Measurements from ENCODE around the gene FLOT1. TPM values are rescaled to one million over a fixed set of nuclear protein-coding genes. Genes with fewer than 3 reads are reported as not detected.

Gene FLOT1
- total and polyA plus RNA-seq, 9 of the 15 experiments (the other 6 are each of a cell fraction or from before 2014, with no cell fraction given): 11.7 to 149 (median 118) TPM

- no peak for TF ChIP-seq KDM5B (IDR thresholded peaks at IDR 0.05; ENCODE audit: insufficient replicate concordance, low read depth, low read length)
- TF ChIP-seq ZNF146 (CRISPR knock-in tag; IDR thresholded peaks at IDR 0.05; ENCODE audit: unreplicated experiment): no peak
- TF ChIP-seq THRB (CRISPR knock-in tag; conservative IDR thresholded peaks at IDR 0.05): no peak
- no peak for TF ChIP-seq FOXP4 (CRISPR knock-in tag; IDR thresholded peaks at IDR 0.05; ENCODE audit: borderline replicate concordance)
- peak; percentile 91 for TF ChIP-seq TOE1 (IDR thresholded peaks at IDR 0.05; ENCODE audit: borderline replicate concordance)
- TF ChIP-seq TOE1 (CRISPR knock-in tag; IDR thresholded peaks at IDR 0.05; ENCODE audit: borderline replicate concordance, low read depth): no peak
- no peak for TF ChIP-seq ZC3H4 (CRISPR knock-in tag; IDR thresholded peaks at IDR 0.05; ENCODE audit: borderline replicate concordance)
- no peak for TF ChIP-seq ZNF274 (IDR thresholded peaks at IDR 0.05; ENCODE audit: borderline replicate concordance, low read depth, low read length)
- no peak for TF ChIP-seq RFX7 (CRISPR knock-in tag; IDR thresholded peaks at IDR 0.05)
- TF ChIP-seq ETV1 (tag; conservative IDR thresholded peaks at IDR 0.05; ENCODE audit: low read depth): peak; percentile 96
- TF ChIP-seq HCFC1 (IDR thresholded peaks at IDR 0.05; ENCODE audit: low read depth, low read length): no peak
- no peak for TF ChIP-seq RBM22 (IDR thresholded peaks at IDR 0.05; ENCODE audit: low read depth, low read length, poor library complexity, severe bottlenecking)
- TF ChIP-seq TARDBP (IDR thresholded peaks at IDR 0.05): peak; percentile 94
- peak; percentile 5; the same call in 1 of the 2 replicates for TF ChIP-seq OTX1 (CRISPR knock-in tag; IDR thresholded peaks at IDR 0.05)
- no peak for TF ChIP-seq NFIX (CRISPR knock-in tag; IDR thresholded peaks at IDR 0.05; ENCODE audit: low read depth)
- no peak for TF ChIP-seq NUFIP1 (IDR thresholded peaks at IDR 0.05; ENCODE audit: partially characterized antibody)
- peak in 1 of 2 experiments; percentile 78; a peak in 2 of 4 replicates for TF ChIP-seq HDAC1 (IDR thresholded peaks at IDR 0.05)
- no peak for TF ChIP-seq ZNF431 (CRISPR knock-in tag; IDR thresholded peaks at IDR 0.05)
Measured at GRCh38 chr6:30769088-30769852, 26.8 kb upstream of the FLOT1 start (continued).
